Brain microvascular endothelial cell (primary cell): Measurements from ENCODE around the gene SERPINB5.

Experiments used
- DNase-seq: peaks from one replicate; pipeline ENCODE4 v3.0.0-alpha.2; 2020
- H3K27ac ChIP-seq: fragments of 250-450 bp; sonication (Bioruptor Pico); 2 replicates; pipeline ENCODE4 v1.5.1; 2020; ENCODE audit warnings: mild to moderate bottlenecking, moderate library complexity
- H3K27me3 ChIP-seq: fragments of 250-450 bp; sonication (Bioruptor Pico); replicated peaks from 2 replicates; pipeline ENCODE4 v1.5.1; 2020; ENCODE audit warnings: mild to moderate bottlenecking
- H3K36me3 ChIP-seq: fragments of 250-450 bp; sonication (Bioruptor Pico); replicated peaks from 2 replicates; pipeline ENCODE4 v1.5.1; 2020; ENCODE audit warnings: mild to moderate bottlenecking
- H3K4me3 ChIP-seq: 2 replicates; pipeline ENCODE4 v1.5.1; 2011; ENCODE audit warnings: low read depth, mild to moderate bottlenecking, control low read depth, low read length, moderate library complexity
- CTCF ChIP-seq: IDR thresholded peaks from 2 replicates; pipeline ENCODE4 v1.5.1; 2011; ENCODE audit warnings: low read depth, mild to moderate bottlenecking, moderate library complexity, low read length, control low read depth, inconsistent platforms; ENCODE audit errors: missing control alignments
- in situ Hi-C: cut with HindIII; loops from 2 replicates; pipeline ENCODE4 v1.10.0; 2017; ENCODE audit warnings: low sequenced_read_pairs, low pct_ligation_motif_present

Gene SERPINB5

GRCh38 chr18:63505566-63506335, 29.0 kb downstream of the SERPINB5 start:
- DNase-seq = peak; percentile 29
- Histone ChIP-seq H3K27ac (no peak overlapping the region), H3K4me3 (no peak overlapping the region), H3K36me3 (no peaks in the 10 kb centered on the region), H3K27me3 (no peaks in the 10 kb centered on the region)
- peak; percentile 71 for TF ChIP-seq CTCF
- in situ Hi-C loops = no loop called here

GRCh38 chr18:63506336-63506646, 29.5 kb downstream of the SERPINB5 start:
- no peak for TF ChIP-seq CTCF
- H3K36me3 ChIP-seq = no peaks in the 10 kb centered on the region
- in situ Hi-C loops = no loop called here
- DNase-seq = no peak
- H3K4me3 ChIP-seq = no peak overlapping the region
- no peak overlapping the region for H3K27ac ChIP-seq
- H3K27me3 ChIP-seq = no peaks in the 10 kb centered on the region

- H3K27me3 ChIP-seq = no peaks in the 10 kb centered on the region
- no peak for DNase-seq
- no peaks in the 10 kb centered on the region for H3K36me3 ChIP-seq
- no peak for TF ChIP-seq CTCF
- no peak overlapping the region for H3K4me3 ChIP-seq
- in situ Hi-C loops = no loop called here
- no peak overlapping the region for H3K27ac ChIP-seq
These were observed 31.8 kb downstream of the SERPINB5 start for GRCh38 chr18:63508596-63508995.

GRCh38 chr18:63511285-63511684, 34.5 kb downstream of the SERPINB5 start:
- H3K36me3 ChIP-seq = no peaks in the 10 kb centered on the region
- no peak overlapping the region for H3K4me3 ChIP-seq
- peak; percentile 88 for TF ChIP-seq CTCF
- DNase-seq = peak; percentile 27
- H3K27me3 ChIP-seq = no peaks in the 10 kb centered on the region
- H3K27ac ChIP-seq = no peak overlapping the region
- in situ Hi-C loops = no loop called here

- no peak for DNase-seq
- no peak for TF ChIP-seq CTCF
- Histone ChIP-seq H3K27me3 (no peaks in the 10 kb centered on the region), H3K4me3 (no peak overlapping the region), H3K27ac (no peak overlapping the region), H3K36me3 (no peaks in the 10 kb centered on the region)
- in situ Hi-C loops = no loop called here
These were observed 37.6 kb downstream of the SERPINB5 start for GRCh38 chr18:63514326-63514725.
